ENCODE results near the gene ETV5. TPM values are rescaled to one million over a fixed set of nuclear protein-coding genes. Genes with fewer than 3 reads are reported as not detected.

The ETV5 gene
- total and polyA plus RNA-seq, 5 donors = 1.7 to 35.1 (median 6.3) TPM

- intact Hi-C loops (cut with DNase I) = no loop called here
- H3K27ac ChIP-seq (ENCODE audit: low read length) = peak overlapping the region; percentile 11
- WGBS = 74% methylated on average over 8 of the region's 8 CpGs
- peak; percentile 25 to 51 for ATAC-seq
- peaks cover 8% of the 10 kb centered on the region for H3K4me1 ChIP-seq (ENCODE audit: control insufficient read depth, insufficient read depth, low read length)
- H3K27me3 ChIP-seq (ENCODE audit: control insufficient read depth, insufficient read depth) = no peaks in the 10 kb centered on the region
- H3K4me3 ChIP-seq (ENCODE audit: low read length) = no peak overlapping the region
- DNase-seq = peak in 2 of 3 donors; percentile 63 to 75
- no peaks in the 10 kb centered on the region for H3K9me3 ChIP-seq (ENCODE audit: control insufficient read depth, low read length)
Measured at GRCh38 chr3:186095561-186096081, 13.3 kb downstream of the ETV5 start.

GRCh38 chr3:186094696-186095425, 14.0 kb downstream of the ETV5 start:
- 85% methylated on average over 7 of the region's 7 CpGs for WGBS
- Histone ChIP-seq H3K4me1 (ENCODE audit: control insufficient read depth, insufficient read depth, low read length) (peaks cover 8% of the 10 kb centered on the region), H3K9me3 (ENCODE audit: control insufficient read depth, low read length) (no peaks in the 10 kb centered on the region), H3K4me3 (ENCODE audit: low read length) (no peak overlapping the region), H3K27ac (ENCODE audit: low read length) (no peak overlapping the region), H3K27me3 (ENCODE audit: control insufficient read depth, insufficient read depth) (no peaks in the 10 kb centered on the region)
- no peak for ATAC-seq
- DNase-seq = no peak
- intact Hi-C loops (cut with DNase I) = no loop called here

GRCh38 chr3:186094271-186094670, 14.6 kb downstream of the ETV5 start:
- no peaks in the 10 kb centered on the region for H3K9me3 ChIP-seq (ENCODE audit: control insufficient read depth, low read length)
- ATAC-seq (no peak), DNase-seq (no peak)
- intact Hi-C loops (cut with DNase I) = no loop called here
- H3K4me3 ChIP-seq (ENCODE audit: low read length) = no peak overlapping the region
- no peak overlapping the region for H3K27ac ChIP-seq (ENCODE audit: low read length)
- 78% methylated on average over 5 of the region's 5 CpGs for WGBS
- H3K4me1 ChIP-seq (ENCODE audit: control insufficient read depth, insufficient read depth, low read length) = peaks cover 8% of the 10 kb centered on the region
- no peaks in the 10 kb centered on the region for H3K27me3 ChIP-seq (ENCODE audit: control insufficient read depth, insufficient read depth)

- no peak for DNase-seq
- no peak overlapping the region for H3K27ac ChIP-seq (ENCODE audit: low read length)
- ATAC-seq = no peak
- intact Hi-C loops (cut with DNase I) = no loop called here
- H3K4me3 ChIP-seq (ENCODE audit: low read length) = no peak overlapping the region
- H3K4me1 ChIP-seq (ENCODE audit: control insufficient read depth, insufficient read depth, low read length) = peaks cover 8% of the 10 kb centered on the region
- H3K27me3 ChIP-seq (ENCODE audit: control insufficient read depth, insufficient read depth) = no peaks in the 10 kb centered on the region
- H3K9me3 ChIP-seq (ENCODE audit: control insufficient read depth, low read length) = no peaks in the 10 kb centered on the region
- 99% methylated on average over 4 of the region's 4 CpGs for WGBS
Measured at GRCh38 chr3:186093271-186093900, 15.5 kb downstream of the ETV5 start.

- H3K9me3 ChIP-seq (ENCODE audit: control insufficient read depth, low read length) = no peaks in the 10 kb centered on the region
- H3K27me3 ChIP-seq (ENCODE audit: control insufficient read depth, insufficient read depth) = no peaks in the 10 kb centered on the region
- no peak overlapping the region for H3K4me3 ChIP-seq (ENCODE audit: low read length)
- ATAC-seq (no peak), DNase-seq (no peak)
- no peak overlapping the region for H3K27ac ChIP-seq (ENCODE audit: low read length)
- WGBS = 86% methylated on average over 10 of the region's 10 CpGs
- H3K4me1 ChIP-seq (ENCODE audit: control insufficient read depth, insufficient read depth, low read length) = peaks cover 7% of the 10 kb centered on the region
- intact Hi-C loops (cut with DNase I) = no loop called here
Measured at GRCh38 chr3:186092360-186093070, 16.4 kb downstream of the ETV5 start.

GRCh38 chr3:186090901-186091300, 18.0 kb downstream of the ETV5 start:
- 93% methylated on average over 2 of the region's 2 CpGs for WGBS

GRCh38 chr3:186088335-186088734, 20.6 kb downstream of the ETV5 start:
- Histone ChIP-seq H3K27ac (ENCODE audit: low read length) (no peak overlapping the region), H3K9me3 (ENCODE audit: control insufficient read depth, low read length) (no peaks in the 10 kb centered on the region), H3K4me3 (ENCODE audit: low read length) (no peak overlapping the region), H3K27me3 (ENCODE audit: control insufficient read depth, insufficient read depth) (no peaks in the 10 kb centered on the region), H3K4me1 (ENCODE audit: control insufficient read depth, insufficient read depth, low read length) (no peaks in the 10 kb centered on the region)
- ATAC-seq = no peak
- 84% methylated on average over 2 of the region's 2 CpGs for WGBS
- intact Hi-C loops (cut with DNase I) = no loop called here
- DNase-seq = no peak

More at GRCh38 chr3:186090901-186091300, 18.0 kb downstream of the ETV5 start:
- Histone ChIP-seq H3K4me3 (ENCODE audit: low read length) (no peak overlapping the region), H3K9me3 (ENCODE audit: control insufficient read depth, low read length) (no peaks in the 10 kb centered on the region), H3K27me3 (ENCODE audit: control insufficient read depth, insufficient read depth) (no peaks in the 10 kb centered on the region), H3K27ac (ENCODE audit: low read length) (no peak overlapping the region), H3K4me1 (ENCODE audit: control insufficient read depth, insufficient read depth, low read length) (no peaks in the 10 kb centered on the region)
- DNase-seq (no peak), ATAC-seq (no peak)
- intact Hi-C loops (cut with DNase I) = no loop called here

DNA sequence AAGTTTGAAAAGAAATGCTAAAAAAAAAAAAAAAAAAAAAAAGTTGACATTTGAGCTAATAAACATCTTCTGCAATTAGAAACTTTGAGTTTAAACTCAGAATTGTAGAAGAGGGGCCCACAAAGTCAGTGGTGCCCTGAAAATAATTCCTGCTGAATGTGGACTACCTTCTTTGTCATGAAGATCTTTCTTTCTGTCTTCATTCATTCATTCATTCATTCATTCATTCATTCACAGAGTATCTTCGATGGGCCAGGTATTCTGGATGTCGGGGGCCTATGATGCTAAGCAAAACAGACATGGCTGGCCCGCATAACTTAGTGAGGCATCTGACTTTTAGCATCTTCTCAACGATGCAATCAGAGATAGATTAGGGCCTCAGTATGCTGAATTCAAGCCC, 24.6 kb downstream of the ETV5 start:
- ATAC-seq (no peak), DNase-seq (no peak)
- intact Hi-C loops (cut with DNase I) = no loop called here
- no peaks in the 10 kb centered on the region for H3K9me3 ChIP-seq (ENCODE audit: control insufficient read depth, low read length)
- no peak overlapping the region for H3K27ac ChIP-seq (ENCODE audit: low read length)
- no peaks in the 10 kb centered on the region for H3K4me1 ChIP-seq (ENCODE audit: control insufficient read depth, insufficient read depth, low read length)
- no peaks in the 10 kb centered on the region for H3K27me3 ChIP-seq (ENCODE audit: control insufficient read depth, insufficient read depth)
- no peak overlapping the region for H3K4me3 ChIP-seq (ENCODE audit: low read length)
- WGBS = 85% methylated on average over 4 of the region's 4 CpGs

DNA sequence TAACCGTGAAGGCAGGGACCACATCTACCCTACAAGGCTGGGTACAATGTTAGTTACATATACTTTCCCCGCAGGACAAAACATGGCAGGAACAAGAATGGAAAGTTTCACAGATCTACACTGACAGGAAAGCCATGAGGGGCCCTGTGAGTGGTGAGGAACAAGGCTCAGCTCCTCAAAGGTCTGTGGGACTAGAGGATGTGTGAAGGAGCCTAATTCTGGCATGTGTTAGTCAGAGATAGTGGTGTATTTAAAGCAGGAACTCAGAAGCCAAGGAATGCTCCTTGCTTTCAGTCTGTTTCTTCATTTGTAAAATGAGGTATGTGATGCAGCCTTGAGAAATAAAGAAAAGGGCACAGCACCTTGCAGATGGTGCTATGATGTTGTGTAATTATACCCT, 25.1 kb downstream of the ETV5 start:
- H3K27me3 ChIP-seq (ENCODE audit: control insufficient read depth, insufficient read depth) = no peaks in the 10 kb centered on the region
- 71% methylated on average over 2 of the region's 2 CpGs for WGBS
- intact Hi-C loops (cut with DNase I) = no loop called here
- no peaks in the 10 kb centered on the region for H3K4me1 ChIP-seq (ENCODE audit: control insufficient read depth, insufficient read depth, low read length)
- ATAC-seq (no peak), DNase-seq (no peak)
- H3K27ac ChIP-seq (ENCODE audit: low read length) = no peak overlapping the region
- no peaks in the 10 kb centered on the region for H3K9me3 ChIP-seq (ENCODE audit: control insufficient read depth, low read length)
- no peak overlapping the region for H3K4me3 ChIP-seq (ENCODE audit: low read length)

DNA sequence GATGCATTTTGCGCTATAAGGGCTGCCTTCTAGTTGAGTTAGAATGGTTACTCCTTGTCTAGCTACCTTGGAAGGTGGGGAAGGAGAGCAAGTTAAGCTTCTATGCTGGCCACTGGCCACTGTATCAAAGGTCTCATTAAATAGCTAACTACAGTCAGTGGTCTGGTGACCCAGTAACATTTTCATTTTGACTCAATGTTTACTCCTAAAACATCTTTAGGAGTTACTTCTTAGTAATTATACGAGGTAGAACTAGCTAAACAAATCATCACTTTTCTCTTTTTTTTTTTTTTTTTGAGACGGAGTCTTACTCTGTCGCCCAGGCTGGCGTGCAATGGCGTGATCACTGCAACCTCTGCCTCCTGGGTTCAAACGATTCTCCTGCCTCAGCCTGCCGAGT, 26.7 kb downstream of the ETV5 start:
- DNase-seq = no peak

DNA sequence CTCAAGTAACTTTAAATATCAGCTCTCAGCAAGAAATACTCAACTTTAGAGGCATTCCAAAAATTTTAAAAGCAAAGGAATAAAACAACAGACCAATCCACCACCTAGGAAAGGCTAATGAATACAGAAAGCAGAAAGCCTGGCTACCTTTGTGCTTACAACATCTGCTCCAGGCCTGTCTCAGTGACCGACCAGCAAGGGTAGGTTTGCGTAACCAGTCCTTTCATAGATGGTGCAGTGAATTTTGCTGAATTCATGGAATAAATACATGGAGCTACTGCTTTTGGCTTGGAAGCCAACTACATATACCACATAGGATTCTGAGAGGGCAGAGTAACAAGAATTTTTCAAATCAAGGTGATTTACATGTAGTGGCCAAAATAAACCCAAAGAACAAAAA, 27.2 kb downstream of the ETV5 start:
- 92% methylated on average over 2 of the region's 2 CpGs for WGBS
- H3K4me3 ChIP-seq (ENCODE audit: low read length) = no peak overlapping the region
- intact Hi-C loops (cut with DNase I) = no loop called here
- H3K9me3 ChIP-seq (ENCODE audit: control insufficient read depth, low read length) = no peaks in the 10 kb centered on the region
- H3K27me3 ChIP-seq (ENCODE audit: control insufficient read depth, insufficient read depth) = no peaks in the 10 kb centered on the region
- no peak overlapping the region for H3K27ac ChIP-seq (ENCODE audit: low read length)
- H3K4me1 ChIP-seq (ENCODE audit: control insufficient read depth, insufficient read depth, low read length) = no peaks in the 10 kb centered on the region
- ATAC-seq (no peak), DNase-seq (no peak)

More for the DNA sequence above, 26.7 kb downstream of the ETV5 start:
- Histone ChIP-seq H3K4me3 (ENCODE audit: low read length) (no peak overlapping the region), H3K9me3 (ENCODE audit: control insufficient read depth, low read length) (no peaks in the 10 kb centered on the region), H3K4me1 (ENCODE audit: control insufficient read depth, insufficient read depth, low read length) (no peaks in the 10 kb centered on the region), H3K27ac (ENCODE audit: low read length) (no peak overlapping the region), H3K27me3 (ENCODE audit: control insufficient read depth, insufficient read depth) (no peaks in the 10 kb centered on the region)
- 95% methylated on average over 8 of the region's 8 CpGs for WGBS
- intact Hi-C loops (cut with DNase I) = no loop called here
- no peak for ATAC-seq
